Naive thymus-derived CD4-positive, alpha-beta T cell (primary cell): ENCODE data around the gene KRTAP10-10. TPM values are rescaled to one million over a fixed set of nuclear protein-coding genes. Genes with fewer than 3 reads are reported as not detected.
"Not testable (repeated sequence)": the region's sequence is repeated elsewhere in the genome, so short reads cannot be mapped to it uniquely, and the experiment has no call there.

Source experiments
- ATAC-seq: fragments of 150-1000 bp; cut with Tn5 transposase; 2 replicates; pipeline ENCODE4 v1.10.0; 2021; ENCODE audit warnings: mild to moderate bottlenecking, moderate library complexity
- CTCF ChIA-PET: fragments of 350-600 bp; sonication (Branson Sonifier 250); formaldehyde crosslinking; loops from one replicate; lab custom pipeline; 2021; ENCODE audit warnings: antibody characterized with exemption; lab: Charles Lee
- POLR2A ChIA-PET: fragments of 350-600 bp; sonication (Branson Sonifier 250); formaldehyde crosslinking; loops from one replicate; lab custom pipeline; 2021; ENCODE audit warnings: antibody characterized with exemption, inconsistent platforms; lab: Charles Lee
- DNase-seq, 9 donors: peaks; one replicate each; pipeline versions ENCODE4 v3.0.0 to v3.0.0-alpha.2; 2020 to 2022; ENCODE audit warnings: mixed read lengths in 1 of 9
- H3K27ac ChIP-seq: one replicate; pipeline ENCODE4 v1.7.0; 2013; ENCODE audit warnings: mild to moderate bottlenecking, low read depth, low read length, moderate library complexity
- H3K27me3 ChIP-seq, 2 donors: one replicate each; pipeline ENCODE4 v1.7.0; 2013; ENCODE audit warnings: low read length in 2 of 2, mild to moderate bottlenecking in 2 of 2, moderate library complexity in 2 of 2; ENCODE audit not compliant: control insufficient read depth in 2 of 2, insufficient read depth in 2 of 2
- H3K36me3 ChIP-seq, 3 experiments: 1 replicate in 2 of 3; 2 replicates in 1 of 3; pipeline ENCODE4 v1.7.0; 2013; ENCODE audit warnings: low read length in 3 of 3, mild to moderate bottlenecking in 3 of 3, moderate library complexity in 1 of 3; ENCODE audit not compliant: insufficient read depth in 3 of 3, control insufficient read depth in 2 of 3
- H3K4me1 ChIP-seq, 2 donors: one replicate each; pipeline ENCODE4 v1.7.0; 2013; ENCODE audit warnings: low read length in 2 of 2, mild to moderate bottlenecking in 2 of 2, moderate library complexity in 1 of 2; ENCODE audit not compliant: control insufficient read depth in 2 of 2, insufficient read depth in 2 of 2
- H3K4me3 ChIP-seq: 2 replicates; pipeline ENCODE4 v1.7.0; 2013; ENCODE audit warnings: mild to moderate bottlenecking, low read length
- H3K9me3 ChIP-seq, 3 experiments: 1 replicate in 2 of 3; 2 replicates in 1 of 3; pipeline ENCODE4 v1.7.0; 2013; ENCODE audit warnings: low read length in 3 of 3; ENCODE audit not compliant: control insufficient read depth in 2 of 3
- H3K27ac Mint-ChIP-seq, 9 donors: one replicate each; pipeline ENCODE4 v1.8.0; 2020 to 2022; ENCODE audit warnings: mixed read lengths in 9 of 9, mild to moderate bottlenecking in 8 of 9, moderate library complexity in 5 of 9, inconsistent platforms in 2 of 9
- H3K27me3 Mint-ChIP-seq, 5 donors: one replicate each; pipeline ENCODE4 v1.8.0; 2021 to 2022; ENCODE audit warnings: mixed read lengths in 5 of 5, mild to moderate bottlenecking in 1 of 5
- H3K36me3 Mint-ChIP-seq, 5 donors: one replicate each; pipeline ENCODE4 v1.8.0; 2020 to 2022; ENCODE audit warnings: mixed read lengths in 5 of 5, mild to moderate bottlenecking in 3 of 5, inconsistent platforms in 1 of 5
- H3K4me1 Mint-ChIP-seq, 7 donors: one replicate each; pipeline ENCODE4 v1.8.0; 2020 to 2022; ENCODE audit warnings: mixed read lengths in 7 of 7, mild to moderate bottlenecking in 3 of 7, inconsistent platforms in 1 of 7
- H3K4me3 Mint-ChIP-seq, 10 donors: one replicate each; pipeline ENCODE4 v1.8.0; 2020 to 2022; ENCODE audit warnings: mild to moderate bottlenecking in 10 of 10, mixed read lengths in 10 of 10, moderate library complexity in 6 of 10, inconsistent platforms in 2 of 10
- H3K9me3 Mint-ChIP-seq, 11 donors: one replicate each; pipeline ENCODE4 v1.8.0; 2020 to 2022; ENCODE audit warnings: mixed read lengths in 11 of 11, mild to moderate bottlenecking in 4 of 11, inconsistent platforms in 1 of 11, moderate library complexity in 1 of 11
- intact Hi-C, 2 donors: fragments of 100-400 bp; cut with micrococcal nuclease; formaldehyde crosslinking; loops; one replicate each; pipeline ENCODE4 v1.15.1; 2023
- polyA plus RNA-seq, 2 donors: library from polyadenylated mRNA; unstranded; fragments of 300-500 nt; fragmentation: Illumina TruSeq; gene quantifications; one replicate each; pipeline ENCODE4 v1.2.3, GENCODE V29; 2021
- total RNA-seq, 6 experiments: library from RNA in 5 of 6; stranded (reverse) in 5 of 6; gene quantifications; 1 replicate in 5 of 6; 2 replicates in 1 of 6; pipeline ENCODE4 v1.2.3 and lab custom pipeline; 2021 to 2026

The KRTAP10-10 gene
- total and polyA plus RNA-seq, 7 experiments from 2014 or later, result not detected

GRCh38 chr21:44610157-44610843 is 26.9 kb upstream of the KRTAP10-10 start:
- CTCF ChIA-PET, result interaction anchor here (0.9 kb wide), 1 partner anchor 45 kb away, joined by 3 read pairs; the partner anchor contains the start of gene KRTAP12-4
- ATAC-seq, H3K4me1 ChIP-seq, H3K27me3 ChIP-seq, POLR2A ChIA-PET, H3K36me3 ChIP-seq, H3K4me3 Mint-ChIP-seq, H3K27ac ChIP-seq, DNase-seq, intact Hi-C loops, H3K4me3 ChIP-seq, H3K27ac Mint-ChIP-seq: not testable (repeated sequence)
- Mint-ChIP-seq H3K36me3 (peaks cover 8 to 14% (median 9%) of the 10 kb centered on the region in 5 donors), H3K27me3 (peaks cover 0 to 20% (median 6%) of the 10 kb centered on the region in 5 donors), H3K4me1 (peaks cover 0 to 17% (median 9%) of the 10 kb centered on the region in 7 donors), H3K9me3 (peaks cover 8 to 39% (median 20%) of the 10 kb centered on the region in 11 donors)
- peaks cover 0 to 19% (median 0%) of the 10 kb centered on the region in 3 experiments for H3K9me3 ChIP-seq

GRCh38 chr21:44611551-44611950 is 25.6 kb upstream of the KRTAP10-10 start:
- Histone ChIP-seq H3K4me1 (peaks cover 3 to 10% of the 10 kb centered on the region in 2 donors), H3K27me3 (no peaks in the 10 kb centered on the region), H3K36me3 (no peaks in the 10 kb centered on the region), H3K9me3 (peaks cover 0 to 19% (median 0%) of the 10 kb centered on the region in 3 experiments), H3K27ac (no peak overlapping the region), H3K4me3 (no peak overlapping the region)
- Mint-ChIP-seq H3K27me3 (peaks cover 0 to 11% (median 2%) of the 10 kb centered on the region in 5 donors), H3K4me3 (no peak overlapping the region), H3K9me3 (peaks cover 8 to 34% (median 18%) of the 10 kb centered on the region in 11 donors), H3K27ac (peak overlapping the region in 1 of 9 donors; percentile 47), H3K36me3 (peaks cover 8 to 14% (median 9%) of the 10 kb centered on the region in 5 donors), H3K4me1 (peaks cover 5 to 28% (median 18%) of the 10 kb centered on the region in 7 donors)
- intact Hi-C loops, result no loop called here
- ChIA-PET CTCF (no interaction called here), POLR2A (no interaction called here)
- DNase-seq (no peak), ATAC-seq (no peak)

- no peaks in the 10 kb centered on the region for H3K27me3 ChIP-seq
- H3K4me1 Mint-ChIP-seq, result peaks cover 5 to 33% (median 23%) of the 10 kb centered on the region in 7 donors
- no peaks in the 10 kb centered on the region for H3K36me3 ChIP-seq
- H3K4me3 ChIP-seq, result no peak within 1 kb of the TSS
- no peak for DNase-seq
- intact Hi-C loops, result no loop called here
- peaks cover 0 to 9% (median 0%) of the 10 kb centered on the region in 5 donors for H3K27me3 Mint-ChIP-seq
- H3K9me3 Mint-ChIP-seq, result peaks cover 8 to 34% (median 18%) of the 10 kb centered on the region in 11 donors
- ChIA-PET CTCF (no interaction called here), POLR2A (no interaction called here)
- no peak for ATAC-seq
- H3K9me3 ChIP-seq, result peaks cover 0 to 19% (median 0%) of the 10 kb centered on the region in 3 experiments
- peaks cover 7 to 15% of the 10 kb centered on the region in 2 donors for H3K4me1 ChIP-seq
- H3K4me3 Mint-ChIP-seq, result peak within 1 kb of the TSS in 1 of 10 donors; percentile 41
- peaks cover 8 to 14% (median 9%) of the 10 kb centered on the region in 5 donors for H3K36me3 Mint-ChIP-seq
- H3K27ac ChIP-seq, result no peak within 1 kb of the TSS
- peak within 1 kb of the TSS in 1 of 9 donors; percentile 47 for H3K27ac Mint-ChIP-seq
These were observed 25.1 kb upstream of the KRTAP10-10 start, which contains the start of gene KRTAP10-8 for GRCh38 chr21:44612029-44612486. Gene KRTAP10-8, plus strand, starts transcription at chr21:44612079. Its CDS starts 22 bp downstream, at chr21:44612101.

GRCh38 chr21:44612669-44613229 is 24.4 kb upstream of the KRTAP10-10 start:
- H3K4me3 ChIP-seq, result no peak overlapping the region
- H3K9me3 ChIP-seq, result peaks cover 0 to 19% (median 0%) of the 10 kb centered on the region in 3 experiments
- peak overlapping the region in 1 of 9 donors; percentile 47 for H3K27ac Mint-ChIP-seq
- POLR2A ChIA-PET, result no interaction called here
- ATAC-seq (no peak), DNase-seq (no peak)
- H3K4me1 ChIP-seq, result peaks cover 13 to 22% of the 10 kb centered on the region in 2 donors
- CTCF ChIA-PET, result no interaction called here
- no peak overlapping the region for H3K27ac ChIP-seq
- peak overlapping the region in 1 of 10 donors; percentile 41 for H3K4me3 Mint-ChIP-seq
- H3K27me3 Mint-ChIP-seq, result peaks cover 0 to 5% (median 0%) of the 10 kb centered on the region in 5 donors
- no peaks in the 10 kb centered on the region for H3K27me3 ChIP-seq
- peaks cover 8 to 31% (median 18%) of the 10 kb centered on the region in 11 donors for H3K9me3 Mint-ChIP-seq
- H3K4me1 Mint-ChIP-seq, result peaks cover 5 to 40% (median 28%) of the 10 kb centered on the region in 7 donors
- peaks cover 8 to 14% (median 9%) of the 10 kb centered on the region in 5 donors for H3K36me3 Mint-ChIP-seq
- H3K36me3 ChIP-seq, result no peaks in the 10 kb centered on the region
- intact Hi-C loops, result no loop called here

GRCh38 chr21:44613386-44614155 is 23.6 kb upstream of the KRTAP10-10 start:
- no peak overlapping the region for H3K4me3 ChIP-seq
- H3K9me3 ChIP-seq, result peaks cover 0 to 19% (median 0%) of the 10 kb centered on the region in 3 experiments
- Mint-ChIP-seq H3K9me3 (peaks cover 8 to 31% (median 19%) of the 10 kb centered on the region in 11 donors), H3K36me3 (peaks cover 8 to 15% (median 12%) of the 10 kb centered on the region in 5 donors), H3K27me3 (peaks cover 0 to 4% (median 0%) of the 10 kb centered on the region in 5 donors), H3K27ac (peak overlapping the region in 1 of 9 donors; percentile 67), H3K4me1 (peaks cover 11 to 48% (median 36%) of the 10 kb centered on the region in 7 donors), H3K4me3 (no peak overlapping the region)
- ATAC-seq (no peak), DNase-seq (no peak)
- H3K27me3 ChIP-seq, result no peaks in the 10 kb centered on the region
- no peaks in the 10 kb centered on the region for H3K36me3 ChIP-seq
- intact Hi-C loops, result no loop called here
- H3K27ac ChIP-seq, result no peak overlapping the region
- ChIA-PET POLR2A (no interaction called here), CTCF (no interaction called here)
- H3K4me1 ChIP-seq, result peaks cover 22 to 30% of the 10 kb centered on the region in 2 donors

GRCh38 chr21:44614161-44614631 is 23.0 kb upstream of the KRTAP10-10 start:
- Histone ChIP-seq H3K27me3 (no peaks in the 10 kb centered on the region), H3K4me1 (peaks cover 28 to 36% of the 10 kb centered on the region in 2 donors), H3K9me3 (peaks cover 0 to 18% (median 0%) of the 10 kb centered on the region in 3 experiments), H3K36me3 (no peaks in the 10 kb centered on the region), H3K4me3 (no peak overlapping the region), H3K27ac (no peak overlapping the region)
- Mint-ChIP-seq H3K27me3 (peaks cover 0 to 4% (median 0%) of the 10 kb centered on the region in 5 donors), H3K9me3 (peaks cover 7 to 31% (median 22%) of the 10 kb centered on the region in 11 donors), H3K4me1 (peaks cover 17 to 54% (median 42%) of the 10 kb centered on the region in 7 donors), H3K4me3 (peak overlapping the region in 1 of 10 donors; percentile 27), H3K36me3 (peaks cover 3 to 22% (median 11%) of the 10 kb centered on the region in 5 donors), H3K27ac (peak overlapping the region in 7 of 9 donors; percentile 48 to 81 (median 58))
- ChIA-PET CTCF (no interaction called here), POLR2A (interaction anchor here (1.1 kb wide), 1 partner anchor 96 kb away, joined by 5 read pairs; no protein-coding TSS in a partner anchor)
- DNase-seq (no peak), ATAC-seq (no peak)
- intact Hi-C loops, result no loop called here
